GM12878 (cell line): Measurements from ENCODE around the gene SLC5A10.

Experiments
- ASH2L ChIP-seq: fragments of 300-600, 200-600 bp; sonication (generic); IDR thresholded peaks from 2 replicates; pipeline ENCODE4 v1.6.1; 2017; ENCODE audit warnings: low read depth, mild to moderate bottlenecking, borderline replicate concordance
- BHLHE40 ChIP-seq, 2 experiments: fragments of 450-650 bp in 1 of 2; IDR thresholded peaks; 2 replicates each; pipeline ENCODE4 v1.6.1; 2011 to 2017; ENCODE audit warnings: low read depth in 2 of 2, borderline replicate concordance in 1 of 2, improper control_type of control experiment in 1 of 2, low read length in 1 of 2, mild to moderate bottlenecking in 1 of 2
- CBX5 ChIP-seq: sonication (generic); IDR thresholded peaks from 2 replicates; pipeline ENCODE4 v1.6.1; 2016; ENCODE audit warnings: low read depth, moderate library complexity, mild to moderate bottlenecking, inconsistent platforms
- CTCF ChIP-seq, 3 experiments: IDR thresholded peaks in 2 of 3; conservative IDR thresholded peaks in 1 of 3; 2 replicates each; pipeline ENCODE4 v1.5.1; 2011; ENCODE audit warnings: low read depth in 3 of 3, low read length in 3 of 3, mild to moderate bottlenecking in 3 of 3, control low read depth in 2 of 3, moderate library complexity in 2 of 3, inconsistent platforms in 1 of 3, mixed read lengths in 1 of 3; ENCODE audit not compliant: control insufficient read depth in 2 of 3, insufficient read depth in 1 of 3; ENCODE audit errors: extremely low read depth in 1 of 3
- EP300 ChIP-seq, 2 experiments: fragments of 150-350 bp in 1 of 2; IDR thresholded peaks; 2 replicates each; pipeline ENCODE4 v1.6.1; 2011 to 2012; ENCODE audit warnings: low read depth in 2 of 2, low read length in 2 of 2, borderline replicate concordance in 1 of 2, improper control_type of control experiment in 1 of 2, inconsistent platforms in 1 of 2; ENCODE audit not compliant: control insufficient read depth in 1 of 2
- ETV6 ChIP-seq, 2 experiments: fragments of 450-650 bp in 1 of 2; IDR thresholded peaks in 1 of 2; conservative IDR thresholded peaks in 1 of 2; 2 replicates each; pipeline ENCODE4 v1.6.1; 2014; ENCODE audit warnings: antibody characterized with exemption in 1 of 2, borderline replicate concordance in 1 of 2, low read depth in 1 of 2, mild to moderate bottlenecking in 1 of 2, moderate library complexity in 1 of 2
- JUND ChIP-seq: IDR thresholded peaks from 2 replicates; pipeline ENCODE4 v1.6.1; 2012; ENCODE audit warnings: low read depth, mild to moderate bottlenecking, low read length, improper control_type of control experiment, moderate library complexity
- SRF ChIP-seq, 2 experiments: IDR thresholded peaks; 2 replicates each; pipeline ENCODE4 v1.6.1; 2011; ENCODE audit warnings: low read depth in 2 of 2, low read length in 2 of 2, mild to moderate bottlenecking in 1 of 2, moderate library complexity in 1 of 2

- TF ChIP-seq ASH2L (no peak), BHLHE40 (IDR thresholded peaks at IDR 0.05; ENCODE audit: borderline replicate concordance in 1 of 2, low read depth in 2 of 2, low read length in 1 of 2) (no peak), JUND (no peak), ETV6 (conservative IDR thresholded peaks at IDR 0.05 in 1 of 2, IDR thresholded peaks at IDR 0.05 in 1 of 2; ENCODE audit: borderline replicate concordance in 1 of 2, low read depth in 1 of 2) (no peak), CBX5 (no peak), CTCF (IDR thresholded peaks at IDR 0.05 in 2 of 3, conservative IDR thresholded peaks at IDR 0.05 in 1 of 3; ENCODE audit: control insufficient read depth in 2 of 3, extremely low read depth in 1 of 3, insufficient read depth in 1 of 3, low read depth in 3 of 3, low read length in 3 of 3) (no peak), SRF (IDR thresholded peaks at IDR 0.05; ENCODE audit: low read depth in 2 of 2, low read length in 2 of 2) (no peak), EP300 (IDR thresholded peaks at IDR 0.05; ENCODE audit: borderline replicate concordance in 1 of 2, control insufficient read depth in 1 of 2, low read depth in 2 of 2, low read length in 2 of 2) (no peak)
These were observed 51.8 kb downstream of the SLC5A10 start for GRCh38 chr17:19003543-19004420.
